ENCODE measurements around the gene TPCN1. TPM values are rescaled to one million over a fixed set of nuclear protein-coding genes. Genes with fewer than 3 reads are reported as not detected.
A peak's percentile ranks its signal among the peaks of the same experiment; 100 is the strongest.

The TPCN1 gene
- total and polyA plus RNA-seq, 2 of the 13 experiments (the other 11 are each of a cell fraction or from before 2014, with no cell fraction given) = 8.0 to 26.8 TPM

DNA sequence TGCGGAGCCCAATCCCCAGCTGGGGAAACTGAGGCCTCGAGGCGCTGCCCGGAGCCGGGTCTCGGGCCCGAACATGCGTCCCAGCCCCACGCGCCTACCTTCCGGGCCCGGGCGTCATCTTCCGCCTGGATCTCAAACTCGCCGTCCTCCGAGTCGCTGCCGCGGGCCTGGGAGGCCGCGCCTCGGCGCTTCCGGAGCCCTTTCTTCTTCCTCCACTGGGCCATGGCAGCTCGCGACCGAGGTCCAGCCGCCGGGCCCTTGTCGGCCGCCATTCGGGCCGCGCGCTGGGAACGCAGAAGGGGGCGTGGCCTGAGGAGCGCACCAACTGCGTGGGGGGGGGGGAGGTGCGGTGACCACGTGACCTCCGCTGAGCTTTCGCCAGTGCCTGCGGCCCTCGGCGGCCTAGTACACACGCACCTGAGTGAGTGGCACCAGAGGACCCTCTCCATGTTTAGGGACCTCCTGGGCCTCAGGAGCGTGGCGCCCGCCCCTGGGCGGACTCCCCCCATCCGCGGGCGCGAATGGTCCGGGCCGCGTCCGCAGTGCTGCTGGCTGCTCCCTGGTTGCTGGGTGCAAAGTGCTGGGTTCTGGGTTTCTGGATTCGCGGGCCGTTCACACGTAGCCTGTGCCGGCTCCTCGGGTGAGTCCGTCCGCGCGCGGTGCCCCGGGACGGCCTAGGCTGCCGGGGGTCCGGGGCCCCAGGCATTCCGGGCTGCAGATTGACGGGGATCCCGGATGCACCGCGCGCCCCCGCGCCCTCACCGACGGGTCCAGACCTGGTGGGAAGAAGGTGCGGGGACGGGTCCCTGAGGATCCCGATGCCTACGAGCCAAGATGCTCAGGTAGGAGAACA is 35.9 kb upstream of the TPCN1 start, which contains the start of the genes DDX54 and RITA1 (continued):
- TF ChIP-seq, protein P1, sequence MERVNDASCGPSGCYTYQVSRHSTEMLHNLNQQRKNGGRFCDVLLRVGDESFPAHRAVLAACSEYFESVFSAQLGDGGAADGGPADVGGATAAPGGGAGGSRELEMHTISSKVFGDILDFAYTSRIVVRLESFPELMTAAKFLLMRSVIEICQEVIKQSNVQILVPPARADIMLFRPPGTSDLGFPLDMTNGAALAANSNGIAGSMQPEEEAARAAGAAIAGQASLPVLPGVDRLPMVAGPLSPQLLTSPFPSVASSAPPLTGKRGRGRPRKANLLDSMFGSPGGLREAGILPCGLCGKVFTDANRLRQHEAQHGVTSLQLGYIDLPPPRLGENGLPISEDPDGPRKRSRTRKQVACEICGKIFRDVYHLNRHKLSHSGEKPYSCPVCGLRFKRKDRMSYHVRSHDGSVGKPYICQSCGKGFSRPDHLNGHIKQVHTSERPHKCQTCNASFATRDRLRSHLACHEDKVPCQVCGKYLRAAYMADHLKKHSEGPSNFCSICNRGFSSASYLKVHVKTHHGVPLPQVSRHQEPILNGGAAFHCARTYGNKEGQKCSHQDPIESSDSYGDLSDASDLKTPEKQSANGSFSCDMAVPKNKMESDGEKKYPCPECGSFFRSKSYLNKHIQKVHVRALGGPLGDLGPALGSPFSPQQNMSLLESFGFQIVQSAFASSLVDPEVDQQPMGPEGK (CRISPR knock-in tag; IDR thresholded peaks at IDR 0.05) = peak; percentile 53
- no peak for TF ChIP-seq HMGXB3 (CRISPR knock-in tag; IDR thresholded peaks at IDR 0.05; ENCODE audit: borderline replicate concordance)
- no peak for TF ChIP-seq MIER3 (CRISPR knock-in tag; IDR thresholded peaks at IDR 0.05; ENCODE audit: borderline replicate concordance)
- no peak; the same call in 1 of the 2 replicates for TF ChIP-seq CREM (IDR thresholded peaks at IDR 0.05)
- no peak for TF ChIP-seq CREM (CRISPR knock-in tag; IDR thresholded peaks at IDR 0.05)
- TF ChIP-seq ZNF782 (CRISPR knock-in tag; IDR thresholded peaks at IDR 0.05; ENCODE audit: borderline replicate concordance) = 0 out of 2 replicates have a peak, but pooled peaks have one; percentile 74
- TF ChIP-seq, protein P2, sequence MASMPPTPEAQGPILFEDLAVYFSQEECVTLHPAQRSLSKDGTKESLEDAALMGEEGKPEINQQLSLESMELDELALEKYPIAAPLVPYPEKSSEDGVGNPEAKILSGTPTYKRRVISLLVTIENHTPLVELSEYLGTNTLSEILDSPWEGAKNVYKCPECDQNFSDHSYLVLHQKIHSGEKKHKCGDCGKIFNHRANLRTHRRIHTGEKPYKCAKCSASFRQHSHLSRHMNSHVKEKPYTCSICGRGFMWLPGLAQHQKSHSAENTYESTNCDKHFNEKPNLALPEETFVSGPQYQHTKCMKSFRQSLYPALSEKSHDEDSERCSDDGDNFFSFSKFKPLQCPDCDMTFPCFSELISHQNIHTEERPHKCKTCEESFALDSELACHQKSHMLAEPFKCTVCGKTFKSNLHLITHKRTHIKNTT (CRISPR knock-in tag; IDR thresholded peaks at IDR 0.05) = no peak
- no peak for TF ChIP-seq ZBTB46 (CRISPR knock-in tag; IDR thresholded peaks at IDR 0.05; ENCODE audit: borderline replicate concordance)
- no peak for TF ChIP-seq ZNF318 (CRISPR knock-in tag; IDR thresholded peaks at IDR 0.05)
